ENCODE data around the gene DLK1.

GRCh38 chr14:100723830-100724437 lies 2.8 kb upstream of the DLK1 start:
- TF ChIP-seq POLR2AphosphoS5 (IDR thresholded peaks at IDR 0.05) (no peak), CTCF (IDR thresholded peaks at IDR 0.05) (no peak)
